ENCODE data around the gene PANK1. TPM values are rescaled to one million over a fixed set of nuclear protein-coding genes. Genes with fewer than 3 reads are reported as not detected.

Gene PANK1
- total RNA-seq, 1 donor from 2014 or later = 1.8 TPM

DNA sequence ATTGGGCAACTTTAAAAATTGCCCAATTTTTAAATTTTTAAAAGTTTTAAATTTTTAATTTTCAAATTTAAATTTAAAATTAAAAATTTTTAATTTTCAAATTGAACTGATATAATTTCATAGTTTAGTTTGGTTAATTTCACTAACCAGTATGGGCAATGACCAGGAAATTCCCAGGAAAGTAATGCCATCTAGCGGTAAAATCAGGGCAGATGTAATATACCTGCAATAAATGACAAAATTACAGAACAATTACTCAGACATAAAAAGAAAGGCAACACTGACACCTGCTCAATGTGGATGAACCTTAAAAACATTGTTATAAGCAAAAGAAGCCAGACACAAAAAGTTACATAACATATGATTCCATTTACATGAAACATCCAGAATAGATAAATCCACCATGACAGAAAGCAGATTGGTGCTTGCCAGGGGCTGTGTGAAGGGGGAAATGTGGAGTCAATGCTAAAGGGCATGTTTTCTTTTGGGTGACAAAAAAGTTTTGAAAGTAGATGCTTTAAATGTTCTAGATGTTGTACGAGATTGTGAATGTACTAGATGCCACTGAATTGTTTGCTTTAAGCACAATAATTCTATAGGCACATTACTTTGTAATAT is 81.1 kb downstream of the PANK1 start:
- Mint-ChIP-seq H3K4me1 (no peaks in the 10 kb centered on the region), H3K27me3 (peaks cover 14% of the 10 kb centered on the region), H3K4me3 (no peak overlapping the region), H3K36me3 (ENCODE audit: low read depth) (no peaks in the 10 kb centered on the region), H3K9me3 (no peaks in the 10 kb centered on the region), H3K27ac (no peak overlapping the region)
- CTCF ChIA-PET = interaction anchor here (0.6 to 1.8 kb wide), 5 partner anchors 138 to 349 kb away, joined by 3 to 5 read pairs (median 4); no protein-coding TSS in a partner anchor
- POLR2A ChIA-PET = no interaction called here
- TF ChIP-seq, protein P1, sequence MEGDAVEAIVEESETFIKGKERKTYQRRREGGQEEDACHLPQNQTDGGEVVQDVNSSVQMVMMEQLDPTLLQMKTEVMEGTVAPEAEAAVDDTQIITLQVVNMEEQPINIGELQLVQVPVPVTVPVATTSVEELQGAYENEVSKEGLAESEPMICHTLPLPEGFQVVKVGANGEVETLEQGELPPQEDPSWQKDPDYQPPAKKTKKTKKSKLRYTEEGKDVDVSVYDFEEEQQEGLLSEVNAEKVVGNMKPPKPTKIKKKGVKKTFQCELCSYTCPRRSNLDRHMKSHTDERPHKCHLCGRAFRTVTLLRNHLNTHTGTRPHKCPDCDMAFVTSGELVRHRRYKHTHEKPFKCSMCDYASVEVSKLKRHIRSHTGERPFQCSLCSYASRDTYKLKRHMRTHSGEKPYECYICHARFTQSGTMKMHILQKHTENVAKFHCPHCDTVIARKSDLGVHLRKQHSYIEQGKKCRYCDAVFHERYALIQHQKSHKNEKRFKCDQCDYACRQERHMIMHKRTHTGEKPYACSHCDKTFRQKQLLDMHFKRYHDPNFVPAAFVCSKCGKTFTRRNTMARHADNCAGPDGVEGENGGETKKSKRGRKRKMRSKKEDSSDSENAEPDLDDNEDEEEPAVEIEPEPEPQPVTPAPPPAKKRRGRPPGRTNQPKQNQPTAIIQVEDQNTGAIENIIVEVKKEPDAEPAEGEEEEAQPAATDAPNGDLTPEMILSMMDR (IDR thresholded peaks at IDR 0.05) = no peak
- intact Hi-C loops (cut with micrococcal nuclease) = loop anchor here (1.0 to 10.0 kb wide), 7 partner anchors 97 to 629 kb away; partner anchors contain the start of gene KIF20B
- peak; percentile 57 for ATAC-seq (ENCODE audit: low read depth)
- no peak for DNase-seq

DNA sequence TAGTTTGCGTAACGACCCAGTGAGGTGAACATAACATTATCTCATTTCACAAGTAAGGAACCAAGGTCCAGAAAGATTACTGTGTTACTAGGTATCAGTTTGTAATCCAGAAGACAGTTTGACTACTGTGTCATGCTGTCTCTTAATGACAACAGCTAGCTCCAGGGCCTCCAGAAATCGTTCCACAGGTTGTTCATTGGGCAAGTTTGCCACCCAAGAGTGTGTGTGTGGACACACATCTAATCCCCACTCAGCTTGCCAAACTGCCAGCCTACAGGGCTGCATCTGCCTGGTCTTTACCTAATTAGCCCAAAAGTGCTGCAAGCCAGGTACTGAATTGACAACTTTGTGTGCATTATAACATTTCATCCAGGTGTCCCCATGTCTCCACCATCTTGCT is 81.7 kb downstream of the PANK1 start:
- POLR2A ChIA-PET = no interaction called here
- CTCF ChIA-PET = interaction anchor here (1.4 to 1.9 kb wide), 5 partner anchors 138 to 349 kb away, joined by 3 to 8 read pairs (median 5); partner anchors contain the start of gene KIF20B

DNA sequence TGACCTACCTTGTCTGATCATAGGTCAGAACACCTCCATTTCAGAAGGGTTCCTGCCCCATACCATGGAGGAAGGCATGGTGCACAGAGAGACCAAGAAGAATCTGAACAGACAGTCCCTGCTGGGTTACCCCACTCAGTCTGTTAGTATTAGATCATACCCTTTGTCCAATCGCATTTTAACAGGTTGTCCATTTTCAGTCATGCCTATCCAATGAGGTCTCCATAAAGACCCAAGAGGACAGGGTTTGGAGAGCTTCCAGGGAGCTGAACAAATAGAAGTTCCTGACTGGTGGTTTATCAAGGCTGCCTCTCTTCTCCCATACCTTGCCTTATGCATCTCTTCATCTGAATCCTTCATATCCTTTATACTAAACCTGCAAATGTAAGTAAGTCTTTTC is 88.4 kb downstream of the PANK1 start:
- ChIA-PET POLR2A (no interaction called here), CTCF (interaction anchor here (0.6 kb wide), 1 partner anchor 69 kb away, joined by 5 read pairs; no protein-coding TSS in a partner anchor)
- ATAC-seq (ENCODE audit: low read depth) (no peak), DNase-seq (no peak)
- Mint-ChIP-seq H3K27ac (no peak overlapping the region), H3K9me3 (no peaks in the 10 kb centered on the region), H3K4me3 (no peak overlapping the region), H3K36me3 (ENCODE audit: low read depth) (no peaks in the 10 kb centered on the region), H3K4me1 (no peaks in the 10 kb centered on the region), H3K27me3 (peaks cover 9% of the 10 kb centered on the region)
- intact Hi-C loops (cut with micrococcal nuclease) = no loop called here
- TF ChIP-seq, protein P1 (IDR thresholded peaks at IDR 0.05) = no peak

More for the DNA sequence above, 81.7 kb downstream of the PANK1 start:
- ATAC-seq (ENCODE audit: low read depth) (no peak), DNase-seq (no peak)
- intact Hi-C loops (cut with micrococcal nuclease) = loop anchor here (2.0 to 10.0 kb wide), 3 partner anchors 97 to 629 kb away; no protein-coding TSS in a partner anchor
- H3K27me3 Mint-ChIP-seq = peaks cover 17% of the 10 kb centered on the region
- H3K4me3 Mint-ChIP-seq = no peak overlapping the region
- H3K27ac Mint-ChIP-seq = no peak overlapping the region
- no peaks in the 10 kb centered on the region for H3K4me1 Mint-ChIP-seq
- TF ChIP-seq, protein P1 (IDR thresholded peaks at IDR 0.05) = no peak
- H3K9me3 Mint-ChIP-seq = no peaks in the 10 kb centered on the region
- no peaks in the 10 kb centered on the region for H3K36me3 Mint-ChIP-seq (ENCODE audit: low read depth)

DNA sequence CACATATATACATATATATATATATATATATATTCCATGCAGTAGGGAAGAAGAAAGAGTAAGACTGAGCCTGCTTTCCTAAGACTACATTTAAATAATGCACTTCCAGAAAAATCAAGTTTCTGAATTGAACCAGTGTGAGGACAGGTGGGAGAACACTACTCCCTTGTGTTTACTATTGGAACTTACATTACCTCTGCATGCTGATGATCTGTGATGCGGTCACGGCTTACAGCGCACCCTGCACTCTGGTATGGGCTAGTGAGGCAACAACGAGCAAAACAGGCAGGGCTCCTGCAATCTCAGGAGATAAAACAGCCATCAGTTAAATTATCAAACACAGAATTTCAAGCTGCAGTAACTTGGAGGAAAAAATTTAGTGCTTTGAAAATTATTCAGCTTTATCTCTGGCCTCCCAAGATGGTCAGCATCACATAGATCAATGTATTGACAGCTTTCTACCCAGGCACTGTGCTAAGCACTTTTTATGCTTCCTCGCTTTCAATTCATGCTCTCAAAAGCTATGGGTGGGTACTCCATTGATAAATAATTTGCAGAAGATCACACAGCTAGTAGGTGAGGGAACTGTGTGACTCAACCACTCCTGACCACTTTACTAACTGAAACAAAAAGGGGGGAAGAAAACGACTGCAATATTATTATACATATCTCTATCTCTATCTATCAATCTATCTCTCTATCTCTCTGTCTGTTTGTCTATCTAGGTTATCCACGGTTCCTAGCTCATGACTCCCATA is 89.2 kb downstream of the PANK1 start:
- TF ChIP-seq, protein P1 (IDR thresholded peaks at IDR 0.05) = no peak
- Mint-ChIP-seq H3K36me3 (ENCODE audit: low read depth) (no peaks in the 10 kb centered on the region), H3K27ac (no peak overlapping the region), H3K4me3 (no peak overlapping the region), H3K9me3 (no peaks in the 10 kb centered on the region), H3K27me3 (peaks cover 10% of the 10 kb centered on the region), H3K4me1 (no peaks in the 10 kb centered on the region)
- DNase-seq (no peak), ATAC-seq (ENCODE audit: low read depth) (no peak)
- intact Hi-C loops (cut with micrococcal nuclease) = no loop called here
- CTCF ChIA-PET = interaction anchor here (0.6 kb wide), 1 partner anchor 68 kb away, joined by 5 read pairs; no protein-coding TSS in a partner anchor
- POLR2A ChIA-PET = no interaction called here

DNA sequence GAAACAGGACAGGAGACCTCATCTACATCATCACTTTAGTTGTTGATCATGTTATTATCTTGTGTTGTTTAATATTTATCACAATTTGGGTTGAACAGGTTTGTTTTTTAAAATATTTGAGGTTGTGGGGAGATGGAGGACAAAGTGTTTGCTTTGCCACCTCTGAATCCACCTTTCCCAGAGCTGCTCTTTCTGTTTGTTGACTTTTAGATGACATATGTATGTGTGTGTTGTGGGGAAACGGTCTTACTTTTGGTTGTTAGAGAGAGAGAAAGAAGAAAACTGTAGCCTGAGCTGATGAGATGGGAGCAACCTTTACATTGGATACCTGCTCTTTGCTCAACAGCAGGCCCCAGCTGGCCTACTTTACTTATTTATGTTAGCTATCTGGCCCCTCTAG is 90.6 kb downstream of the PANK1 start:
- H3K4me1 Mint-ChIP-seq = no peaks in the 10 kb centered on the region
- ChIA-PET CTCF (no interaction called here), POLR2A (no interaction called here)
- no peak overlapping the region for H3K27ac Mint-ChIP-seq
- TF ChIP-seq, protein P1 (IDR thresholded peaks at IDR 0.05) = no peak
- peaks cover 10% of the 10 kb centered on the region for H3K27me3 Mint-ChIP-seq
- ATAC-seq (ENCODE audit: low read depth) (no peak), DNase-seq (no peak)
- H3K9me3 Mint-ChIP-seq = no peaks in the 10 kb centered on the region
- intact Hi-C loops (cut with micrococcal nuclease) = no loop called here
- H3K4me3 Mint-ChIP-seq = no peak overlapping the region
- no peaks in the 10 kb centered on the region for H3K36me3 Mint-ChIP-seq (ENCODE audit: low read depth)
